Sigmoid colon (tissue), 7 donors: ENCODE data around the gene IL6ST. TPM values are rescaled to one million over a fixed set of nuclear protein-coding genes. Genes with fewer than 3 reads are reported as not detected.

ENCODE experiments used
- DNase-seq: peaks from one replicate; pipeline ENCODE4 v3.0.0-alpha.2; 2019
- H3K27ac ChIP-seq, 4 donors: fragments of 200-600 bp; sonication (generic); one replicate each; pipeline ENCODE4 v1.5.1; 2016 to 2019; ENCODE audit warnings: mild to moderate bottlenecking in 1 of 4
- H3K27me3 ChIP-seq, 3 donors: fragments of 200-600 bp; sonication (generic); one replicate each; pipeline ENCODE4 v1.5.1; 2019; ENCODE audit warnings: mild to moderate bottlenecking in 1 of 3
- H3K36me3 ChIP-seq, 4 donors: fragments of 200-600 bp; sonication (generic); one replicate each; pipeline ENCODE4 v1.5.1; 2016 to 2019
- H3K4me1 ChIP-seq, 4 donors: fragments of 200-600 bp; sonication (generic); one replicate each; pipeline ENCODE4 v1.5.1; 2017 to 2019
- H3K4me3 ChIP-seq, 4 donors: fragments of 200-600 bp; sonication (generic); one replicate each; pipeline ENCODE4 v1.5.1; 2017 to 2019; ENCODE audit warnings: mild to moderate bottlenecking in 2 of 4, moderate library complexity in 1 of 4
- H3K9me3 ChIP-seq, 4 donors: fragments of 200-600 bp in 3 of 4; sonication (generic) in 3 of 4; one replicate each; pipeline versions ENCODE4 v1.5.1 to v1.6.1; 2013 to 2019
- EP300 ChIP-seq, 4 donors: sonication (generic); formaldehyde crosslinking; IDR thresholded peaks; one replicate each; pipeline ENCODE4 v1.6.1; 2017; ENCODE audit warnings: antibody characterized with exemption in 4 of 4
- POLR2A ChIP-seq, 2 donors: fragments of 450-650 bp; IDR thresholded peaks; one replicate each; pipeline ENCODE4 v1.6.1; 2016; ENCODE audit warnings: antibody characterized with exemption in 2 of 2, mild to moderate bottlenecking in 2 of 2, moderate library complexity in 2 of 2
- POLR2AphosphoS5 ChIP-seq, 4 donors: sonication (generic); formaldehyde crosslinking; IDR thresholded peaks; one replicate each; pipeline ENCODE4 v1.6.1; 2017; ENCODE audit warnings: antibody characterized with exemption in 4 of 4
- WGBS, 2 donors: extraction: QIAGEN DNeasy Blood & Tissue Kit; methylation state at CpG; one replicate each; pipeline ENCODE4 v1.1.7; 2013; 5-methylcytosine and 5-hydroxymethylcytosine counted together
- intact Hi-C: fragments of 100-400 bp; cut with DNase I; formaldehyde crosslinking; loops from one replicate; pipeline ENCODE4 v1.15.1; 2023
- polyA plus RNA-seq, 3 donors: library from polyadenylated mRNA; stranded (reverse); fragments of 200-250 nt; gene quantifications; one replicate each; pipeline ENCODE4 v1.2.3, GENCODE V29; 2013
- total RNA-seq, 4 donors: library from RNA; depleted of rRNA; stranded (reverse); fragments of >200 nt; gene quantifications; one replicate each; pipeline ENCODE4 v1.1.0, GENCODE V29; 2016
- TF ChIP-seq, protein P1 (sequence below), 4 experiments: fragments of 450-650 bp in 3 of 4; fragments of 200-600 bp in 1 of 4; IDR thresholded peaks; one replicate each; pipeline ENCODE4 v1.5.1; 2016 to 2019; ENCODE audit warnings: antibody characterized with exemption in 4 of 4, mild to moderate bottlenecking in 3 of 4, moderate library complexity in 2 of 4
- donor health status: healthy with polysubstance abuse.
- donor health status: Bipolar disorder and iron deficiency.
- donor health status: healthy.

IL6ST gene
- total and polyA plus RNA-seq, 7 donors = 7.4 to 373 (median 206) TPM

DNA sequence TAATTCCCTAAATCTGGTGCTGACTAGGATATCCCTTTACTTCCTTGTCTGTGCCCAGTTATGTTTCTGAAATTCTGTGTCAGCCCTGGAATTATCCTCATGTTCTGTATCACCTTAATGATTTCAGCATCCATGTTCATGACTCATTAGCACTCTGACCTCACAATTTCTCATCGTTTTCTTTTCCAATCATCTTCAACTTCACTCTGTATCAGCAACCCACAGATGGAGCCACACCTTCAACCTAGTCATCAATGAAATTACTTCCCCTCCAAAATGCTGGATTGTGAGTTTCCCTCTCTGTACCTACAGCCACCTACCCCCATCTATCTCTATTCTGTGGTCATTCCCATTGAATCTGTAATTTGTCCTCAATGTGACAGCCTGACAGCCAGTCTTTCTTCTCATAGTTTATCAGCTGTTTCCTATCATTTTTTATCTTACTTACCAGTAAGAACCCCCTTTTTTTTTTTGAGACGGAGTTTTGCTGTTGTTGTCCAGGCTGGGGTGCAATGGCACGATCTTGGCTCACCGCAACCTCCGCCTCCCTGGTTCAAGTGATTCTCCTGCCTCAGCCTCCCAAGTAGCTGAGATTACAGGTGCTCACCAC lies 3.1 kb upstream of the IL6ST start:
- Histone ChIP-seq H3K9me3 (peaks cover 0 to 3% (median under 1%) of the 10 kb centered on the region in 4 donors), H3K27ac (no peak overlapping the region), H3K4me1 (peaks cover 0 to 21% (median 17%) of the 10 kb centered on the region in 4 donors), H3K27me3 (no peaks in the 10 kb centered on the region), H3K36me3 (no peaks in the 10 kb centered on the region), H3K4me3 (no peak overlapping the region)
- WGBS, 2 donors = 78 to 83% methylated on average over 5 of the region's 5 CpGs
- DNase-seq = no peak
- intact Hi-C loops = loop anchor here (5.0 to 10.0 kb wide), 4 partner anchors 59 to 907 kb away; partner anchors contain the start of genes MAP3K1, PLPP1 and SETD9
- no peak for TF ChIP-seq EP300 (IDR thresholded peaks at IDR 0.05)
- no peak for TF ChIP-seq POLR2AphosphoS5 (IDR thresholded peaks at IDR 0.05)
- TF ChIP-seq, protein P1, sequence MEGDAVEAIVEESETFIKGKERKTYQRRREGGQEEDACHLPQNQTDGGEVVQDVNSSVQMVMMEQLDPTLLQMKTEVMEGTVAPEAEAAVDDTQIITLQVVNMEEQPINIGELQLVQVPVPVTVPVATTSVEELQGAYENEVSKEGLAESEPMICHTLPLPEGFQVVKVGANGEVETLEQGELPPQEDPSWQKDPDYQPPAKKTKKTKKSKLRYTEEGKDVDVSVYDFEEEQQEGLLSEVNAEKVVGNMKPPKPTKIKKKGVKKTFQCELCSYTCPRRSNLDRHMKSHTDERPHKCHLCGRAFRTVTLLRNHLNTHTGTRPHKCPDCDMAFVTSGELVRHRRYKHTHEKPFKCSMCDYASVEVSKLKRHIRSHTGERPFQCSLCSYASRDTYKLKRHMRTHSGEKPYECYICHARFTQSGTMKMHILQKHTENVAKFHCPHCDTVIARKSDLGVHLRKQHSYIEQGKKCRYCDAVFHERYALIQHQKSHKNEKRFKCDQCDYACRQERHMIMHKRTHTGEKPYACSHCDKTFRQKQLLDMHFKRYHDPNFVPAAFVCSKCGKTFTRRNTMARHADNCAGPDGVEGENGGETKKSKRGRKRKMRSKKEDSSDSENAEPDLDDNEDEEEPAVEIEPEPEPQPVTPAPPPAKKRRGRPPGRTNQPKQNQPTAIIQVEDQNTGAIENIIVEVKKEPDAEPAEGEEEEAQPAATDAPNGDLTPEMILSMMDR (IDR thresholded peaks at IDR 0.05) = no peak
- TF ChIP-seq POLR2A (IDR thresholded peaks at IDR 0.05) = no peak

DNA sequence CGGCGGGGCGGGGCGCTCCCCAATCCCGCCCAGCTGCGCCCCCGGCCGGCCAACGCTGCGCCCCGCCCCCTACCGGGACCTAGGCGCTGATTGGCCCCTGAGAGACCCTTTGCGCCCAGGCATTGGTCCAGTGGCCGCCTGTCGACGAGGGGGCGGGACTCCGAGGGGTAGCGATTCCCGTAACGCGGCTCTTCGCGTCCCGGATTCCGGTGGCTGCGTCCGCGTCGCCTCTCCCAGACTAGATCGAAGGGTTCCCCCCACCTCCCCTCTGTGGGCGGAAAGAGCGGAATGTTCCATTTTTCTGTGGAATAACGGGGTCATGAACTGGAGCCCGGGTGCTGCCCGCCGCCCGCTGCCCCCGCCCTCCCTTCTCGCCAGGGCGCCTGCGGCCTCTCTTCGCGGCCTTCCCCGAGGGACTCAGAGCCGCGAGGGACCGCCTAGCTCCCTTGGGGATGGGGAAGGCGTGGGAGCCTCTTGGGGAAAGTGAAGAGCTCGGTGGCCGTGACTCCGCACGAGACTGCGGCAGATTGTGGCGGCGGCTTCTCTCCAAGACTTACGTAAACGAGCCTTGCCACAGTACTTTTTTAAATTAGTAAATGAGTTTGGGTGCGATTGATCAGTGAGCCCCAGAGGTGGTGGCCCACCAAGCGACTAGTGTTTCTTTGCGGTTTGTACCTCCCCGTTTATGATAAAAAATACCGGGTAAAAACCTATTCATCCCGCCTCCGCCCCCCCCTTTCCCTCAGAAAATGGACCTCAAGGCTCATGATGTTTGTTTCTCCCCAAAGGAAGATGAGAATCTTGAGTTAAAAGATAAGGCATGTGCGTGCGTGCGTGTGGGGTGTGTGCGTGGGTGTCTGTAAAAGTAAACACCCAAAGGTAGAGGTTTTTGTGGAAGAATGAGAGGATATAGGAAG lies 493 bp upstream of the IL6ST start:
- H3K27ac ChIP-seq = peak overlapping the region; percentile 94 to 100 (median 99)
- peak overlapping the region; percentile 63 to 92 (median 85) for H3K4me3 ChIP-seq
- TF ChIP-seq POLR2A (IDR thresholded peaks at IDR 0.05) = peak; percentile 85 to 86
- TF ChIP-seq, protein P1 (IDR thresholded peaks at IDR 0.05) = no peak
- peak; percentile 95 to 97 (median 96) for TF ChIP-seq POLR2AphosphoS5 (IDR thresholded peaks at IDR 0.05)
- peak in 2 of 4 donors; percentile 33 to 54 for TF ChIP-seq EP300 (IDR thresholded peaks at IDR 0.05)
- H3K4me1 ChIP-seq = peaks cover 0 to 43% (median 40%) of the 10 kb centered on the region in 4 donors
- intact Hi-C loops = loop anchor here (2.0 to 10.0 kb wide), 7 partner anchors 58 to 1180 kb away; partner anchors contain the start of genes GPBP1, MAP3K1, PLPP1 and SETD9
- H3K9me3 ChIP-seq = no peaks in the 10 kb centered on the region
- H3K36me3 ChIP-seq = no peaks in the 10 kb centered on the region
- no peaks in the 10 kb centered on the region for H3K27me3 ChIP-seq
- peak; percentile 99 for DNase-seq
- WGBS, 2 donors = 0 to 1% methylated on average over 70 of the region's 70 CpGs

DNA sequence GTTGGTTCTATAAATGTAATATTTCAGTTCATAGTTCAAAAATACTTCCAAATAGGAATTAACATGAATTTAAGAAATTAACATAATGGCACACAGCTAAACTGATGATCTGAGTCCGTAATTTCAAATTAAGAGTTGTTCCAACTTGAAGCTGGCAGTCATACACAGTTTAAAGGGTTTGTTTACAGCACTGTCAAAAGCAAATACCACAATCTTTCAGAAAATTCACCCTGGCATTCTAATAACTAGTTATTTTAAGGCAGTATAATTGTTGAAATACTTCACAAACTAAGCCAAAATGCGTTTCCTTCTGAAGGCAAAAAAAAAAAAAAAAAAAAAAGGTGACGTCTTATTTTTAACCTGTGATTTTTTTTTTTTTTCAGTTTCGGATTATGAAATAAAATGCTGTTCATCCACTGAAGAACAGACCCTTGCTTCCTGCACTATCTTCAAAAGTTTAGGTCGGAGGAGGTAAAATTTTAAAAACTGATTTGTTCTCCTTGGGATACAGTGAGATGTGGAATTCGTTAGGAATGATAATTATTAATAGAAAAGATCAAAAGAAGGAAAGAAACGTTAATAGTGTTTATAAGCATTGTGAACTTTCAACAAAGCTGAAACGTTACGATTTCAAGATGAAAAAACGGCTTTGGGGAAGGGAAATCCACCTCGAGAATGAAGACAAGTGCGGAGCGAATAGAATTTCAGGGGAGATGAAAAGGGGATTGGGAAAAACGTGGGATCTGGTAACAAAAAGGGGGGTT lies 850 bp downstream of the IL6ST start:
- Histone ChIP-seq H3K36me3 (no peaks in the 10 kb centered on the region), H3K9me3 (no peaks in the 10 kb centered on the region), H3K27me3 (no peaks in the 10 kb centered on the region), H3K4me3 (peak overlapping the region; percentile 63 to 92 (median 85)), H3K27ac (peak overlapping the region; percentile 94 to 100 (median 99)), H3K4me1 (peaks cover 0 to 57% (median 50%) of the 10 kb centered on the region in 4 donors)
- TF ChIP-seq POLR2AphosphoS5 (IDR thresholded peaks at IDR 0.05) (no peak), EP300 (IDR thresholded peaks at IDR 0.05) (no peak), POLR2A (IDR thresholded peaks at IDR 0.05) (no peak)
- TF ChIP-seq, protein P1 (IDR thresholded peaks at IDR 0.05) = no peak
- no peak for DNase-seq
- 1% methylated on average over 14 of the region's 14 CpGs for WGBS, 2 donors
- intact Hi-C loops = loop anchor here (2.0 to 10.0 kb wide), 6 partner anchors 57 to 1181 kb away; partner anchors contain the start of genes GPBP1, MAP3K1, PLPP1 and SETD9

DNA sequence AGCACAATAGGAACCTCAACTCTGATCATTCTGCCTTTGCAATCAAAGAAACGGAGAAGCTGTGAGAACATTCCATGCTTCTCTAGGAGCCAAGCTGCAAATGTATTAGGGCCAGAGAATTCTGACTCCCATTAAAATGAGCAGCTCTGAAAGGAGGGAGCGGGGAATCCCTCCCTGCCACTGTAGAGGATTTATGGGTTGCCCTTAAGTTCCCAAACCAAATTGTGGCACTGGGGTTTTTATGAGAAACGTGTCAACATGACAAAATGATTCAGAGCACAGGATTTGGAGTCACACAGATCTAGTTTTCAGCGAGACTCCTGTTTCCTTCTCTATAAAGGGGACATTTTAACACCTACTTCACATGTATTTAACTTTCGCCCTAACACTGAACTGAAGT lies 1.8 kb downstream of the IL6ST start:
- Histone ChIP-seq H3K9me3 (no peaks in the 10 kb centered on the region), H3K27ac (peak overlapping the region; percentile 94 to 100 (median 99)), H3K36me3 (no peaks in the 10 kb centered on the region), H3K27me3 (no peaks in the 10 kb centered on the region), H3K4me1 (peaks cover 0 to 62% (median 50%) of the 10 kb centered on the region in 4 donors), H3K4me3 (peak overlapping the region; percentile 63 to 92 (median 85))
- intact Hi-C loops = loop anchor here (5.0 to 10.0 kb wide), 5 partner anchors 56 to 912 kb away; partner anchors contain the start of genes MAP3K1, PLPP1 and SETD9
- no peak for DNase-seq
- WGBS, 2 donors = 35 to 46% methylated on average over 5 of the region's 5 CpGs
- peak; percentile 8 to 75 (median 66) for TF ChIP-seq POLR2AphosphoS5 (IDR thresholded peaks at IDR 0.05)
- TF ChIP-seq, protein P1 (IDR thresholded peaks at IDR 0.05) = no peak
- peak in 1 of 2 donors; percentile 16 for TF ChIP-seq POLR2A (IDR thresholded peaks at IDR 0.05)
- peak in 1 of 4 donors; percentile 6 for TF ChIP-seq EP300 (IDR thresholded peaks at IDR 0.05)
